Right lobe of liver (tissue), 4 donors: ENCODE results near the gene CNTN3.

ENCODE experiments used
- CTCF ChIP-seq, 4 donors: fragments of 200-600 bp in 3 of 4; fragments of 450-650 bp in 1 of 4; IDR thresholded peaks; one replicate each; pipeline versions ENCODE4 v1.5.1 to v1.8.0; 2016 to 2022; ENCODE audit warnings: antibody characterized with exemption in 4 of 4, mild to moderate bottlenecking in 2 of 4
- POLR2A ChIP-seq: fragments of 450-650 bp; IDR thresholded peaks from one replicate; pipeline ENCODE4 v1.6.1; 2017; ENCODE audit warnings: antibody characterized with exemption, mild to moderate bottlenecking
- donor health status: DM: no; HTN: no; CAD: no.
- donor health status: DM: no; HTN: no; CAD: no.
- donor health status: DM: no; HTN: yes; CAD: no.

- TF ChIP-seq CTCF (IDR thresholded peaks at IDR 0.05), result no peak
- no peak for TF ChIP-seq POLR2A
Measured at GRCh38 chr3:74584782-74585181, 29.7 kb downstream of the CNTN3 start.
